HG03064 (cell line): ENCODE results near the gene CHN2.

Experiments used
- ATAC-seq: cut with Tn5 transposase; IDR thresholded peaks from one replicate; pipeline ENCODE4 v1.9.1; 2021; ENCODE audit warnings: low read depth; ENCODE audit not compliant: unreplicated experiment

CHN2 gene

GRCh38 chr7:29302666-29303395 lies 108.3 kb downstream of the CHN2 start:
- ATAC-seq, result no peak

DNA sequence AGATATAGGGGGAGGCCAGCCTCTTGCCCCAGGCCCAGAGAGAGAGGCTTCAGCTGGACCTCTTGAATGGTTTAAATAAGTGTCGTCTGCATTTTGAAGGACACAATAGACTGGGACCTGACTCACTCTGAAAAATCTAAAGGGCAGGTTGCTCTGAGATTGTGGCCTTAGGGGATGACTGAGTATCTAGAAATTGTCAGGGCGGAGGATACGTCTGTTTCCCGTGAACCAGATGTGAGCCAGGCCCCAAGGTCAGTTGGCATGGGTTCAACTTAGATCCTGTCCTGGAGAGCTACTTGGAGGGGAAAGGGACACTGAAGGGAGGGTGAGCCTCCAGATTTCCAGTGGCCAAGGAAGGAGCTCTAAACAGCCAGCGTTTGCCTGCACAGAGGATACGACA lies 110.2 kb downstream of the CHN2 start:
- no peak for ATAC-seq

DNA sequence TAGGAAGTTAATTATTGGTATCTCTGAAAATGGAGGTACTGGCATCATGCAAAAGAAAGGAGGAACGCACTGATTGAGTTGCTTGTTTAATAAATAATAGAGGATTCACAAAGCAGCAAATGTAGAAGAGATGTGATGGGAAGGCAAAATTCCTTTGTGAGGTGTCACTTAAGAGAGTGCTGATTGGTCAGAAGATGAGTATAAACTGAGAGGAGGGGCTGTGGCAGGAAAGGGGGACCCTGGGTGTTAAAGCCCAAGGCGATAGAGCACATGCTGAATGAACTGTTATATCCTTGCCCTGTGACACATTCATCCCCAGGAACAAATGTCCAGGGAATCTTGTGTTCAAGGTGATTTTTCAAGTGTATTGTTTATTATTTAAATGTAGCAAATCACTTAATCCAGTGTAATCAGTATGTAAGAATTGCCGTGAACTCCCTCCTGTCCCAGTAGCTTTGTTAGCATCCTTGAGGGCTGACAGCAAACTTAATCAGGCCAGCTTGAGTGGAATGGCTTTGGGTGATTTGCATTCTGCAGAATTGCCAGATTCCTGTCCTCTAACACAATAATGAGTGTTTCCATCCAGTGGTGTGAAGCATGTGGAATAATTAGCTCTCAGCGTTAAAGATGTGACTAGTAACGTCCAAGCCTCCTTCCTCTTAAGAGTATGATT lies 111.9 kb downstream of the CHN2 start:
- ATAC-seq, result no peak

DNA sequence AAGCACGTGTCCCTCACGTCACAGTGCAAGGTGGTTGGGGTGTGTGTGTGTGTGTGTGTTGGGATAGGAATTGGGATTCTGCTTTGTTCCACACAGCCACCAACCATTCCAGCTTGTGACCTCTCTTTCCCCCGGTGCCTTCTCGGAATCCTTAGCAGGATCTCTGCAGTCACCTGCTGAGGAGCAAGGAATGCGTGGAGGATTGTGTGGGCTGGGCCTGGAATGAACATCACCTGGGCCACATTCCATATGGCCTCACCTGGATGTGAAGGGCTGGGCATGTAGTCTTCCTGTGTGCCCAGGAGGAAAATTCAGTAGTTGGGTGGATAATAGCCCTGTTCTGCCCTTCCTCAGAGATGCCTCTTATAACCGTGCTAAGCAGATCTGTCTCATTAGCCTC lies 113.8 kb downstream of the CHN2 start:
- ATAC-seq, result no peak

DNA sequence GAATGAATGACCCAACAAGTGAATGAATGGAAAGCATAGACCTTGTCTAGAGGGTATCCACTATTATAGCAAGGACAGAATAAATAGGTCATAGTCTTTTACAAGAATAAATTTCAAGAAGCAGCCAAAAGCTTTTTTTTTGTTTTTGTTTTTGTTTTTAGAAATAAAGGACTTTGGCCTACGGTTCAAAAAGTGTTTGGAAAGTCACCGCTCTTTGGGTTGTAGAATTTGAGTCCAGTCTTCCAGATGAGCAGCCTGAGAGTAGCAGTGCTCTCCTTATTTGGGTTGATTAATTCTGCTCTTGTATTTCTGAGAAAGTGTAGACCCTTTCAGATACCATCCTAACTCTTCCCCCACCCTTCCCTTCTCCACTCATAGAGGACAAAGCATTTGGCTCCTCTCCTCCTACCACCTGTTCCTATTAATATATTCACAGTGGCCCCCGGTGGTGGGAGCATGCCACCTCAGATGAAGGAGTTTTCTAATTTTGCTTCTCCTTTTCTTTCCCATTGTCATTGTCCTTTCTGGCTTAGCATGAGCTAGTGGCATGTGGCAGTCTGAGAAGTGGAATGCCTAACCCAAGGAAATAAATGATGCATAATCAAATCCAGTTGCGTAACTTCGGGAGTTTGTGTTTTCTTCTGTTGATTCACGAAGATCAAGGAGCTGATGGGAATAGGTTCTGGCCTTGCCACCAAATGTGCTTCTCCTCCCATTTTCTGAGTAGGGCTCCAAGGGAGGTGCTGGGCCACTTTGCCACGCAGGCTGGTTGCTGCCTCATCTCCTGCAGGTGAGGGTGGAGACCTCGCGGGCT lies 114.7 kb downstream of the CHN2 start:
- ATAC-seq, result no peak

- ATAC-seq, result no peak
Measured at GRCh38 chr7:29310625-29311024, 116.0 kb downstream of the CHN2 start.

DNA sequence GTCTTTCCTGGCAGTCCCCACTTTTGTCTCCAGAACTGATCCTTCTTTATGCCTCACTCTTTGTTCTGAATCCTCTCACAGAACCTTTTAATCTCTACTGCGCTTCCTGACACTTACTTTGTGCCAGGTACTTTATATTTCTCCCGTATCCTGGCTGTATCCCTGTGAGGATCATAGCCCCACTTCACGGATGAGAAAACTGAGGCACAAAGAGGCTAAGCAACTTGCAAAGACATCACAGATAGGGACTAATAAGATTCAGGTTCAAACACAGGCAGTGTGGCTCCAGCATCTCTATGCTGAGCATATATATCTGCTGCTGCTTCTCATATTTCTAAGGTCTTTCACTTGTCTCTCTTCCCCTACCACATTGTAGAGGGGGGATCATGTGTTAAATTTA lies 116.7 kb downstream of the CHN2 start:
- ATAC-seq, result no peak

DNA sequence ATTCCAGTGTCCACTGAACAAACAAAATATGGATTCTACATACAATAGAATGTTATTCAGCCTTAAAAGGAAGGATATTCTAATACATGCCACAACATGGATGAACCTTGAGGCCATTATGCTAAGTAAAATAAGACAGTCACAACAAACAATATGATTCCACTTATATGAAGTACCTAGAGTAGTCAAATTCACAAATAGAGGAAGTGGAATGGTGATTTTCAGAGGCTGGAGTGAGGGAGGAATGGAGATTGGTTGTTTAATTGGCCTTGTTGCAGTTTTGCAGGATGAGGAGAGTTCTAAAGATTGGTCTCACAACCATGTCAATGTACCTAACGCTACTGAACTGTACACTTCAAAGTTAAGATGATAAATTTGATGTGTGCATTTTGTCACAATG lies 119.6 kb downstream of the CHN2 start:
- ATAC-seq, result no peak

GRCh38 chr7:29315122-29315891 lies 120.7 kb downstream of the CHN2 start:
- ATAC-seq, result no peak

DNA sequence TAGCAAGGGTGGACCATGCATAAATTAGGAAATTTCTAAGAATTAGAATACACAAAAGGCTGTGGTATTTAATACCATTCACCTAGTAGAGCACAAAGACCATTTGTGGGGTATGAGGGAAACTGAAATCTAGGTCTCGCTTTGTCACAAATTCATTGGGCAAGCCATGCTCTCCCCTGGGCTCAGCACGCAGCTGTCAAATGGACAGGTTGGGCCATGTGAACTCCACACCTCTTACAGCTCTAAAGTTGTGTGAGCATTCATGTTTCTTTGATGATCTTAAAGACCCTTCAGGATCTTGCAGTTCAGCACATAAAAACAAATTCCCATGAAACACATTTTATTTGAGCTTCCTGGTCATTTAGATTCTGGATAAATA lies 121.3 kb downstream of the CHN2 start:
- ATAC-seq, result no peak

- no peak for ATAC-seq
Measured at GRCh38 chr7:29316926-29317325, 122.4 kb downstream of the CHN2 start.

GRCh38 chr7:29318853-29319718 lies 124.5 kb downstream of the CHN2 start:
- no peak for ATAC-seq

DNA sequence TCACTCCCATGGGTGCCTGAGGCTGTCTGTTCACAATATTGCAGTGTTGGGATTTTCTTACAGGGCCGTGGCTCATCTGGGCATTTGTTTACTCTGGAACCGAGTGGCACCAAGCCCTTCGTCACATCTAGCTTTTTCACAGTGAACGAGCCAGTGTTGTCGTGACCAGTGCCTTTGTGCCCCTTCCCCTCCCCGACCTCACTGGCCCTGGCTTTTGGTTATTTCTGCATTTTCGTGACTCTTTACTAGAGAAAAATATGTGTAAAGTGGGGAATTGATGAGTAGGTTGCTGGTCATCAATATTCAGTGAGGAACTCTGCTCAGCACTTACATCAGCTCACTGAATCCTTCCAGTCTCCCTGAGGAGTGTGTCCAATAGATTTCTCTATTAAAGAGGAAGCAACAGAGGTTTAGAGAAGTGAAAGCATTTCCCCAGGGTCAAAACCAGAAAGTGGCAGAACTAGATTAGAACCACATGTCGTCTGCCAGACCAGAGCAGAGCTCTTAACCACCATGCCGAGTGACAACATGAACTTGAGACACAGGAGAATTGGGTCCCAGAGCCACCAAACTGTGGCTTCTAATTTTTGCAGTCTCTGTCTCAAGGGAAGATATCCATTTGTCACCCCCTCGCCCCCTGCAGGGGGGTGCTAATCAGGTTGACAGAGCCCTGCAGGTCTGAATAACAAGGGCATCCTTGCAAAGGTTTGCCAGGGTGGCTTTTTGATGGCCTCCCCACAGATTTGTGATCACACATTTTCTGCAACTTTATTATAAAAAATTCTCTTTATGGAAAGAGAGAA lies 125.3 kb downstream of the CHN2 start:
- no peak for ATAC-seq

GRCh38 chr7:29320577-29320976 lies 126.0 kb downstream of the CHN2 start:
- ATAC-seq, result no peak

- no peak for ATAC-seq
Measured at GRCh38 chr7:29322023-29322712, 127.6 kb downstream of the CHN2 start.

DNA sequence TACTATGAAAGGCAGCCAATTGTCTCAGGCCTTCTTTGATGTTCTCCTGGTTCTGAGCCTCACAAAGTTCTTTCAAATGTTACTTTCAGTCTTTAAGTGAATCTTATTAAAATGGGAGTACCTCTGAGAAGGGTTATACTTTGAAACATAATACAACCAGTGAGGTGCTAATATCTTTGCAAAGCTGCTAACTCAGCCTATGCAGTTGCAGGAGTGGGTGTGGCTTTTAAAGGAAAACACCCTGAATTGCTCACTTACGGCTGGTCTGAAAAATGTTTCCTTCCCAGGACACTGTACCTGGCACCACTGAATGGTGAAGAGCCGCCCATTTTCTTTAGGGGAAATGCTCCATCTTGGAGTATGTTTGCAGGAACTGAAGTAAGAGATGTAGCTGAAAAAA lies 130.9 kb downstream of the CHN2 start:
- no peak for ATAC-seq

- no peak for ATAC-seq
Measured at GRCh38 chr7:29326864-29327263, 132.3 kb downstream of the CHN2 start.

GRCh38 chr7:29327455-29327854 lies 132.9 kb downstream of the CHN2 start:
- ATAC-seq, result no peak

DNA sequence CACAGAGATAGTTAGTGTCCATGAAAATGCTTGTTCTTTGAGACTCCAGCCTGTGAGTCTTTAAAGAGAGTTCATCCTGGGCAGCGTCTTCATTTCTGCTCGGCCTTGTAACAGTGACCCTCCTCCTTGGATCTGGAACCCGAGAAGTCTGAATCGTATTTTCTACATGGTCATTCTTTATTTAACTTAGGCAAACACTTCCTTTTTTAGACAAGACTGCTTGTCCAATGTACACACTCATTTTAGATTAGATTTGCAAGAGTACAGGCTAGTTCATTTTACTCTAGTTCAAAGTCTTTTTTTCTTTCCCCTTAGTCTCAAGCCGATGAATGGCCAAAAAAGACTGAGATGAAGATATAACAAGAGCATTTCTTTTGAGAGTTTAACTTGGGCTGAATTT lies 133.5 kb downstream of the CHN2 start:
- no peak for ATAC-seq
